Measurements from ENCODE around the gene TMED5.

The TMED5 gene

DNA sequence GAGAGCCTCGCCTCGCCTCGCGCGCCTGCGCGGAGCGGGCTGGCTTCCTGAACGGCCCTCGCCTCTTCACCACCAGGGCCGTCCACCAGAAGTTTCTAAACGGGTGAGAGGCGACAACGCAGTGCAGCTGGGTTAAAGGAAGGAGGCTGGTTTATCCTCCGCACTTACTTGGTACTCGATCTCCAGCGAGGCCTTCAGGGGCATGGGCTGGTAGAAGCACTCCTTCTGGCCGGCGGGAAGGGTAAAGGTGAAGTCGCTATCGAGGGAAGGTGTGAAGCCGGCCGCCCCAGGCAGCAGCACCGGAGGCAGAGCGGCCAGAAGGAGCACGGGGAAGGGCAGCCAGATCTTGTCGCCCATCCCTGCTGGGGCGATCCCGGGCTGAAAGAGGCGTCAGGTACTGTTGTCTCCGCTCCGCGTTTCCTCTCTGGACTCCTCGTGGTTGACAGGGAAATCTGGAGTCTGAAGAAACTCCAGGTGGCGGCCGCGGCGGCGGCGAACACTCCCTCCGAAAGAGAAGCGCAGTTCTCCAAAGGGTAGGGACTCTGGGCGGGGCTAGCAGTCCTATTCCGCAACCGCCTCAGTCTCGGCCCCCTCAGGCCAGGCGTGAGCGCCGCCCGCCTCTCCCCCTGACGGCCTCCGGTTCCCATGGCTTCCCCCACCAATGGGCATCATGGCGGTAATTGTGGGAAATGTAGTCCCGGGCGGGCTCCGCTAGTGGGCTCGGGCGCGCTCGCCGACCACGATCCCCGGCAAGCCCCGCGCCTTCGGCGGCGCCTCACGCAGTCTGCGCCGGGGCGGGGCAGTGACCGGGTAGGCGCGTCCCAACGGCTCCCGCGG is at the start of gene TMED5 (continued):
- TF ChIP-seq OVOL3 (tag by site-specific recombination; IDR thresholded peaks at IDR 0.05) (0 out of 2 replicates have a peak, but pooled peaks have one; percentile 39), FEZF1 (tag by site-specific recombination; IDR thresholded peaks at IDR 0.05) (peak; percentile 3; the same call in 1 of the 2 replicates), ZNF274 (IDR thresholded peaks at IDR 0.05; ENCODE audit: low read length) (no peak), ZNF274 (tag by site-specific recombination; IDR thresholded peaks at IDR 0.05; ENCODE audit: borderline replicate concordance) (no peak), YY2 (tag by site-specific recombination; IDR thresholded peaks at IDR 0.05) (peak; percentile 67; the same call in 1 of the 2 replicates), ZNF843 (tag by site-specific recombination; IDR thresholded peaks at IDR 0.05) (peak; percentile 34; the same call in 1 of the 2 replicates), ZNF366 (tag by site-specific recombination; conservative IDR thresholded peaks at IDR 0.05) (peak; percentile 38; the same call in 1 of the 2 replicates), ZBTB1 (tag by site-specific recombination; IDR thresholded peaks at IDR 0.05) (no peak), GLIS2 (tag by site-specific recombination; IDR thresholded peaks at IDR 0.05) (peak; percentile 100), PBX3 (CRISPR knock-in tag; IDR thresholded peaks at IDR 0.05) (no peak), ZNF10 (tag by site-specific recombination; IDR thresholded peaks at IDR 0.05) (peak; percentile 21), ZNF600 (tag by site-specific recombination; IDR thresholded peaks at IDR 0.05) (peak; percentile 93), ZEB2 (tag by site-specific recombination; IDR thresholded peaks at IDR 0.05) (peak; percentile 63), WT1 (tag by site-specific recombination; IDR thresholded peaks at IDR 0.05) (peak; percentile 36; the same call in 1 of the 2 replicates), ZNF501 (tag by site-specific recombination; IDR thresholded peaks at IDR 0.05) (peak; percentile 98), ZNF76 (tag by site-specific recombination; IDR thresholded peaks at IDR 0.05; ENCODE audit: borderline replicate concordance, low read depth) (peak; percentile 96), ZFHX2 (tag by site-specific recombination; conservative IDR thresholded peaks at IDR 0.05) (peak; percentile 39), ZNF626 (tag by site-specific recombination; IDR thresholded peaks at IDR 0.05) (no peak), ZNF623 (tag by site-specific recombination; IDR thresholded peaks at IDR 0.05) (no peak), BCL11A (tag by site-specific recombination; IDR thresholded peaks at IDR 0.05; ENCODE audit: low read depth) (peak; percentile 82; the same call in 1 of the 2 replicates), ZNF544 (tag by site-specific recombination; IDR thresholded peaks at IDR 0.05) (no peak), ZNF354C (tag by site-specific recombination; IDR thresholded peaks at IDR 0.05; ENCODE audit: borderline replicate concordance, low read depth) (no peak), KLF8 (tag by site-specific recombination; IDR thresholded peaks at IDR 0.05) (peak; percentile 91), MEIS1 (CRISPR knock-in tag; IDR thresholded peaks at IDR 0.05; ENCODE audit: borderline replicate concordance) (no peak), ZNF692 (tag by site-specific recombination; IDR thresholded peaks at IDR 0.05) (peak; percentile 50; the same call in 1 of the 2 replicates)
- TF ChIP-seq, protein P1, sequence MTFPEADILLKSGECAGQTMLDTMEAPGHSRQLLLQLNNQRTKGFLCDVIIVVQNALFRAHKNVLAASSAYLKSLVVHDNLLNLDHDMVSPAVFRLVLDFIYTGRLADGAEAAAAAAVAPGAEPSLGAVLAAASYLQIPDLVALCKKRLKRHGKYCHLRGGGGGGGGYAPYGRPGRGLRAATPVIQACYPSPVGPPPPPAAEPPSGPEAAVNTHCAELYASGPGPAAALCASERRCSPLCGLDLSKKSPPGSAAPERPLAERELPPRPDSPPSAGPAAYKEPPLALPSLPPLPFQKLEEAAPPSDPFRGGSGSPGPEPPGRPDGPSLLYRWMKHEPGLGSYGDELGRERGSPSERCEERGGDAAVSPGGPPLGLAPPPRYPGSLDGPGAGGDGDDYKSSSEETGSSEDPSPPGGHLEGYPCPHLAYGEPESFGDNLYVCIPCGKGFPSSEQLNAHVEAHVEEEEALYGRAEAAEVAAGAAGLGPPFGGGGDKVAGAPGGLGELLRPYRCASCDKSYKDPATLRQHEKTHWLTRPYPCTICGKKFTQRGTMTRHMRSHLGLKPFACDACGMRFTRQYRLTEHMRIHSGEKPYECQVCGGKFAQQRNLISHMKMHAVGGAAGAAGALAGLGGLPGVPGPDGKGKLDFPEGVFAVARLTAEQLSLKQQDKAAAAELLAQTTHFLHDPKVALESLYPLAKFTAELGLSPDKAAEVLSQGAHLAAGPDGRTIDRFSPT (tag by site-specific recombination; IDR thresholded peaks at IDR 0.05) = peak; percentile 30; the same call in 1 of the 2 replicates
- TF ChIP-seq, protein P2, sequence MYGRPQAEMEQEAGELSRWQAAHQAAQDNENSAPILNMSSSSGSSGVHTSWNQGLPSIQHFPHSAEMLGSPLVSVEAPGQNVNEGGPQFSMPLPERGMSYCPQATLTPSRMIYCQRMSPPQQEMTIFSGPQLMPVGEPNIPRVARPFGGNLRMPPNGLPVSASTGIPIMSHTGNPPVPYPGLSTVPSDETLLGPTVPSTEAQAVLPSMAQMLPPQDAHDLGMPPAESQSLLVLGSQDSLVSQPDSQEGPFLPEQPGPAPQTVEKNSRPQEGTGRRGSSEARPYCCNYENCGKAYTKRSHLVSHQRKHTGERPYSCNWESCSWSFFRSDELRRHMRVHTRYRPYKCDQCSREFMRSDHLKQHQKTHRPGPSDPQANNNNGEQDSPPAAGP (tag by site-specific recombination; IDR thresholded peaks at IDR 0.05) = peak; percentile 57
- TF ChIP-seq, protein P3, sequence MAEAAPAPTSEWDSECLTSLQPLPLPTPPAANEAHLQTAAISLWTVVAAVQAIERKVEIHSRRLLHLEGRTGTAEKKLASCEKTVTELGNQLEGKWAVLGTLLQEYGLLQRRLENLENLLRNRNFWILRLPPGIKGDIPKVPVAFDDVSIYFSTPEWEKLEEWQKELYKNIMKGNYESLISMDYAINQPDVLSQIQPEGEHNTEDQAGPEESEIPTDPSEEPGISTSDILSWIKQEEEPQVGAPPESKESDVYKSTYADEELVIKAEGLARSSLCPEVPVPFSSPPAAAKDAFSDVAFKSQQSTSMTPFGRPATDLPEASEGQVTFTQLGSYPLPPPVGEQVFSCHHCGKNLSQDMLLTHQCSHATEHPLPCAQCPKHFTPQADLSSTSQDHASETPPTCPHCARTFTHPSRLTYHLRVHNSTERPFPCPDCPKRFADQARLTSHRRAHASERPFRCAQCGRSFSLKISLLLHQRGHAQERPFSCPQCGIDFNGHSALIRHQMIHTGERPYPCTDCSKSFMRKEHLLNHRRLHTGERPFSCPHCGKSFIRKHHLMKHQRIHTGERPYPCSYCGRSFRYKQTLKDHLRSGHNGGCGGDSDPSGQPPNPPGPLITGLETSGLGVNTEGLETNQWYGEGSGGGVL (tag by site-specific recombination; IDR thresholded peaks at IDR 0.05) = peak; percentile 91
- TF ChIP-seq, protein P4, sequence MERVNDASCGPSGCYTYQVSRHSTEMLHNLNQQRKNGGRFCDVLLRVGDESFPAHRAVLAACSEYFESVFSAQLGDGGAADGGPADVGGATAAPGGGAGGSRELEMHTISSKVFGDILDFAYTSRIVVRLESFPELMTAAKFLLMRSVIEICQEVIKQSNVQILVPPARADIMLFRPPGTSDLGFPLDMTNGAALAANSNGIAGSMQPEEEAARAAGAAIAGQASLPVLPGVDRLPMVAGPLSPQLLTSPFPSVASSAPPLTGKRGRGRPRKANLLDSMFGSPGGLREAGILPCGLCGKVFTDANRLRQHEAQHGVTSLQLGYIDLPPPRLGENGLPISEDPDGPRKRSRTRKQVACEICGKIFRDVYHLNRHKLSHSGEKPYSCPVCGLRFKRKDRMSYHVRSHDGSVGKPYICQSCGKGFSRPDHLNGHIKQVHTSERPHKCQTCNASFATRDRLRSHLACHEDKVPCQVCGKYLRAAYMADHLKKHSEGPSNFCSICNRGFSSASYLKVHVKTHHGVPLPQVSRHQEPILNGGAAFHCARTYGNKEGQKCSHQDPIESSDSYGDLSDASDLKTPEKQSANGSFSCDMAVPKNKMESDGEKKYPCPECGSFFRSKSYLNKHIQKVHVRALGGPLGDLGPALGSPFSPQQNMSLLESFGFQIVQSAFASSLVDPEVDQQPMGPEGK (tag by site-specific recombination; IDR thresholded peaks at IDR 0.05) = peak; percentile 96
